B cell (primary cell): ENCODE results near the gene SOCS3. TPM values are rescaled to one million over a fixed set of nuclear protein-coding genes. Genes with fewer than 3 reads are reported as not detected.
A peak's percentile ranks its signal among the peaks of the same experiment; 100 is the strongest.

ENCODE experiments used
- ATAC-seq: fragments of 200-7000 bp; cut with Tn5 transposase; one replicate; pipeline ENCODE4 v1.10.0; 2021; ENCODE audit warnings: low read depth, mild to moderate bottlenecking, moderate number of reproducible peaks, moderate library complexity
- CTCF ChIA-PET: fragments of 350-600 bp; sonication (Branson Sonifier 250); formaldehyde crosslinking; loops from one replicate; lab custom pipeline; 2021; ENCODE audit warnings: antibody characterized with exemption, inconsistent platforms; lab: Charles Lee
- POLR2A ChIA-PET: fragments of 350-600 bp; sonication (Branson Sonifier 250); formaldehyde crosslinking; loops from one replicate; lab custom pipeline; 2021; ENCODE audit warnings: antibody characterized with exemption; lab: Charles Lee
- DNase-seq: peaks from one replicate; pipeline ENCODE4 v3.0.0; 2013
- H2AFZ ChIP-seq: 2 replicates; pipeline ENCODE4 v1.6.1; 2012; ENCODE audit warnings: mild to moderate bottlenecking, low read depth, low read length; ENCODE audit not compliant: insufficient read depth, poor library complexity, severe bottlenecking
- H3K27ac ChIP-seq, 2 donors: 1 replicate in 1 of 2; 2 replicates in 1 of 2; pipeline ENCODE4 v1.5.1; 2012 to 2013; ENCODE audit warnings: low read length in 2 of 2, mild to moderate bottlenecking in 2 of 2, moderate library complexity in 1 of 2
- H3K27me3 ChIP-seq, 4 experiments: fragments of 200-600 bp in 1 of 4; sonication (generic) in 1 of 4; replicated peaks in 1 of 4; 1 replicate in 2 of 4; 2 replicates in 2 of 4; pipeline versions ENCODE4 v1.6.1 to v1.7.0; 2013 to 2016; ENCODE audit warnings: low read length in 3 of 4, mild to moderate bottlenecking in 2 of 4, mixed read lengths in 1 of 4, moderate library complexity in 1 of 4; ENCODE audit not compliant: insufficient read depth in 4 of 4, control insufficient read depth in 3 of 4; ENCODE audit errors: control extremely low read depth in 1 of 4
- H3K36me3 ChIP-seq, 2 experiments: replicated peaks in 1 of 2; 1 replicate in 1 of 2; 2 replicates in 1 of 2; pipeline versions ENCODE4 v1.6.1 to v1.7.1; 2013; ENCODE audit warnings: low read length in 1 of 2; ENCODE audit not compliant: insufficient read depth in 2 of 2, control insufficient read depth in 1 of 2; ENCODE audit errors: control extremely low read depth in 1 of 2, extremely low read depth in 1 of 2
- H3K4me1 ChIP-seq, 2 donors: fragments of 200-600 bp in 1 of 2; sonication (generic) in 1 of 2; 1 replicate in 1 of 2; 2 replicates in 1 of 2; pipeline versions ENCODE4 v1.5.1 to v1.6.1; 2013 to 2017; ENCODE audit warnings: low read length in 2 of 2; ENCODE audit not compliant: control insufficient read depth in 2 of 2, insufficient read depth in 2 of 2
- H3K4me2 ChIP-seq: replicated peaks from 2 replicates; pipeline ENCODE3; 2012; ENCODE audit warnings: mild to moderate bottlenecking, low read depth, low read length; ENCODE audit not compliant: poor library complexity, severe bottlenecking
- H3K4me3 ChIP-seq, 5 experiments: fragments of 200-600 bp in 1 of 5; sonication (generic) in 1 of 5; 1 replicate in 3 of 5; 2 replicates in 2 of 5; pipeline versions ENCODE4 v1.5.1 to v1.7.0; 2011 to 2016; ENCODE audit warnings: low read length in 4 of 5, mild to moderate bottlenecking in 4 of 5, low read depth in 2 of 5, control low read depth in 1 of 5, moderate library complexity in 1 of 5; ENCODE audit not compliant: insufficient read depth in 1 of 5; ENCODE audit errors: control extremely low read depth in 1 of 5, extremely low read depth in 1 of 5
- H3K79me2 ChIP-seq: fragments of 200-600 bp; sonication (generic); one replicate; pipeline ENCODE4 v1.6.0; 2016; ENCODE audit warnings: low read length; ENCODE audit not compliant: control insufficient read depth, insufficient read depth
- H3K9ac ChIP-seq: fragments of 200-600 bp; sonication (generic); 2 replicates; pipeline ENCODE4 v1.6.1; 2017; ENCODE audit warnings: mild to moderate bottlenecking, low read length, moderate library complexity
- H3K9me3 ChIP-seq, 3 donors: one replicate each; pipeline versions ENCODE4 v1.6.1 to v1.7.1; 2013; ENCODE audit warnings: low read length in 2 of 3; ENCODE audit not compliant: control insufficient read depth in 2 of 3, insufficient read depth in 1 of 3; ENCODE audit errors: control extremely low read depth in 1 of 3
- H4K20me1 ChIP-seq: 2 replicates; pipeline ENCODE4 v1.6.0; 2012; ENCODE audit warnings: mild to moderate bottlenecking, low read length; ENCODE audit not compliant: insufficient read depth, control insufficient read depth, poor library complexity, severe bottlenecking
- H3K27ac Mint-ChIP-seq: one replicate; pipeline ENCODE4 v1.8.0; 2021; ENCODE audit warnings: mixed read lengths
- H3K27me3 Mint-ChIP-seq: one replicate; pipeline ENCODE4 v1.8.0; 2021; ENCODE audit warnings: mixed read lengths
- H3K4me1 Mint-ChIP-seq: one replicate; pipeline ENCODE4 v1.8.0; 2021; ENCODE audit warnings: mixed read lengths
- H3K4me3 Mint-ChIP-seq: one replicate; pipeline ENCODE4 v1.8.0; 2021; ENCODE audit warnings: mixed read lengths
- H3K9me3 Mint-ChIP-seq: one replicate; pipeline ENCODE4 v1.8.0; 2022; ENCODE audit warnings: mixed read lengths; ENCODE audit not compliant: insufficient read depth
- CTCF ChIP-seq: fragments of 200-600 bp; IDR thresholded peaks from one replicate; pipeline ENCODE4 v1.8.0; 2022; ENCODE audit warnings: antibody characterized with exemption, mild to moderate bottlenecking
- EZH2 ChIP-seq: IDR thresholded peaks from 2 replicates; pipeline ENCODE4 v1.6.1; 2012; ENCODE audit warnings: borderline replicate concordance, low read depth, mild to moderate bottlenecking, moderate library complexity, low read length; ENCODE audit not compliant: insufficient read depth, poor library complexity, severe bottlenecking
- WGBS: methylation state at CpG from one replicate; pipeline ENCODE4 v1.1.5; 2013; ENCODE audit warnings: missing lambda C conversion rate; ENCODE audit not compliant: insufficient coverage; 5-methylcytosine and 5-hydroxymethylcytosine counted together
- intact Hi-C: fragments of 100-400 bp; cut with micrococcal nuclease; formaldehyde crosslinking; loops from one replicate; pipeline ENCODE4 v1.10.0; 2022
- polyA plus RNA-seq: library from polyadenylated mRNA; depleted of rRNA; stranded (reverse); fragments of >200 nt; gene quantifications from 2 replicates; pipeline ENCODE4 v1.2.3, GENCODE V29; 2012
- total RNA-seq, 2 donors: library from RNA; stranded (reverse); fragments of 120-200 nt in 1 of 2; gene quantifications; 1 replicate in 1 of 2; 2 replicates in 1 of 2; pipeline versions ENCODE4 v1.2.3 to v1.2.4, GENCODE V29; 2013 to 2022

Gene SOCS3
- total and polyA plus RNA-seq, 2 donors (not counting 1 experiment from before 2014, with no cell fraction given), result 41.8 to 67.6 TPM

- Histone ChIP-seq H3K79me2 (peaks cover 77% of the 10 kb centered on the region), H4K20me1 (peaks cover 74% of the 10 kb centered on the region), H3K4me3 (no peak overlapping the region), H3K4me2 (no peak overlapping the region), H2AFZ (no peak overlapping the region), H3K9ac (no peak overlapping the region), H3K27me3 (no peaks in the 10 kb centered on the region), H3K4me1 (no peaks in the 10 kb centered on the region), H3K36me3 (peaks cover 0 to 67% of the 10 kb centered on the region in 2 experiments), H3K27ac (no peak overlapping the region), H3K9me3 (no peaks in the 10 kb centered on the region)
- no peak for DNase-seq
- intact Hi-C loops, result no loop called here
- Mint-ChIP-seq H3K9me3 (no peaks in the 10 kb centered on the region), H3K4me1 (peaks cover 8% of the 10 kb centered on the region), H3K4me3 (no peak overlapping the region), H3K27me3 (no peaks in the 10 kb centered on the region), H3K27ac (peak overlapping the region; percentile 20)
- POLR2A ChIA-PET, result no interaction called here
- WGBS, result 86% methylated on average over 7 of the region's 7 CpGs
- TF ChIP-seq CTCF (no peak), EZH2 (no peak)
- no peak for ATAC-seq
- CTCF ChIA-PET, result interaction anchor here (1.1 kb wide), 1 partner anchor 15 kb away, joined by 3 read pairs; no protein-coding TSS in a partner anchor
These were observed 47.6 kb upstream of the SOCS3 start for GRCh38 chr17:78407387-78408000.

GRCh38 chr17:78406920-78407319 lies 47.0 kb upstream of the SOCS3 start:
- Histone ChIP-seq H3K27ac (no peak overlapping the region), H3K4me1 (no peaks in the 10 kb centered on the region), H2AFZ (no peak overlapping the region), H3K79me2 (peaks cover 75% of the 10 kb centered on the region), H3K27me3 (no peaks in the 10 kb centered on the region), H3K9ac (no peak overlapping the region), H4K20me1 (peaks cover 70% of the 10 kb centered on the region), H3K4me3 (no peak overlapping the region), H3K4me2 (no peak overlapping the region), H3K9me3 (no peaks in the 10 kb centered on the region), H3K36me3 (peaks cover 0 to 66% of the 10 kb centered on the region in 2 experiments)
- no peaks in the 10 kb centered on the region for H3K27me3 Mint-ChIP-seq
- DNase-seq (no peak), ATAC-seq (no peak)
- 96% methylated on average over 8 of the region's 8 CpGs for WGBS
- ChIA-PET CTCF (interaction anchor here (1.1 kb wide), 1 partner anchor 15 kb away, joined by 3 read pairs; no protein-coding TSS in a partner anchor), POLR2A (no interaction called here)
- no peak overlapping the region for H3K4me3 Mint-ChIP-seq
- no peak overlapping the region for H3K27ac Mint-ChIP-seq
- TF ChIP-seq EZH2, result no peak
- no peak for TF ChIP-seq CTCF
- intact Hi-C loops, result no loop called here
- H3K9me3 Mint-ChIP-seq, result no peaks in the 10 kb centered on the region
- H3K4me1 Mint-ChIP-seq, result peaks cover 4% of the 10 kb centered on the region
